DOHH2 (cell line): Measurements from ENCODE around the gene ANAPC2.

Experiments used
- CTCF ChIP-seq: fragments of 200-600 bp; sonication (generic); IDR thresholded peaks from one replicate; pipeline ENCODE4 v1.5.1; 2014; ENCODE audit warnings: antibody characterized with exemption, mild to moderate bottlenecking, low read depth, low read length; ENCODE audit not compliant: poor library complexity, severe bottlenecking
- EZH2phosphoT487 ChIP-seq: fragments of 200-600 bp; sonication (generic); IDR thresholded peaks from 2 replicates; pipeline ENCODE4 v1.6.1; 2017; ENCODE audit warnings: borderline replicate concordance, mild to moderate bottlenecking, antibody characterized with exemption, low read length, moderate library complexity, mixed read lengths

- TF ChIP-seq CTCF: no peak
- no peak for TF ChIP-seq EZH2phosphoT487
Measured at GRCh38 chr9:137173796-137174664, 14.3 kb downstream of the ANAPC2 start.
